NCI-H510A (cell line): ENCODE measurements around the gene ZSCAN10.

ENCODE experiments used
- DNase-seq: peaks from one replicate; lab custom pipeline; 2025; lab: John Stamatoyannopoulos, UW

Gene ZSCAN10

DNA sequence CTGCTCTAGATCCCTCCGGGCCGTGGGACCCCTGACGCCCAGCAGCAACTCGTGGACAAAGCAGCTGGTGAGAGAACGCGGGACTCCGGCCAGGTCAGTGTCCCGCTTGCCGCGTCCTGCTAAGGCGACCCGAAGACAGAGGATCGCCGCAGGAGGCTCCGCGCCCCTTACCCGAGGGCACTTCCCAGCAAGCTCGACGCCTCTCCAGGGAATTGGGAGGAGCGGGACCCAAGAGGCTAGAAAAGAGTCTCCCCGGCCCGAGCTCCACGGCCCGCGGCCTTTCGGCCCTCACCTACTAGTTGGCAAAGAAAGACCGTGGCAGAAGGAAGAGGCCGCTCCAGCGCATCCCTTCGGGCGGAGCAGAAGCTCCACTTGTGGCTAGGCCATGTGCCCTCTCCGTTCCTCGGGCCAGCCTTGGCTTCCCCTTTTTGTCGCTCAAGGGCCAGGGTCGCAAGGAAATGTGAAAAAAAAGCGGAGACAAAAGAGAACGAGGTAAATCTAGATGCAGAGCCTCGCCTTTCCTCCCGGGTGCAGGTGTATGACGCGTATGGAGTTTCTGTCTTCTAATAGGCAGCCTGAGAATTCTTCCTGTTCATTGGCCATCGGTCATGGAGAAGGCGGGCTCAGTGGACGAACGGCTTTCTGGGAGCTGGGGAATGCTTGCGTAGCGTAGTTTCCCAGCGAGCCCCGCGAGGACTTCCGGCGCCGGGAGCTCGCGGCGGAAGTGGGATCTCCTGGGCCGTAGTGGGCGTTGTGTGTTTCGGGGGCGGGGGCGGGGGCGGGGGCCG lies 35.4 kb upstream of the ZSCAN10 start, which contains the start of gene ZNF213:
Gene ZNF213, plus strand, starts transcription at position 692 of the 788 bp plus-strand sequence. CDS start 2,252 bp downstream, outside the sequence.
- peak; percentile 90 for DNase-seq

DNA sequence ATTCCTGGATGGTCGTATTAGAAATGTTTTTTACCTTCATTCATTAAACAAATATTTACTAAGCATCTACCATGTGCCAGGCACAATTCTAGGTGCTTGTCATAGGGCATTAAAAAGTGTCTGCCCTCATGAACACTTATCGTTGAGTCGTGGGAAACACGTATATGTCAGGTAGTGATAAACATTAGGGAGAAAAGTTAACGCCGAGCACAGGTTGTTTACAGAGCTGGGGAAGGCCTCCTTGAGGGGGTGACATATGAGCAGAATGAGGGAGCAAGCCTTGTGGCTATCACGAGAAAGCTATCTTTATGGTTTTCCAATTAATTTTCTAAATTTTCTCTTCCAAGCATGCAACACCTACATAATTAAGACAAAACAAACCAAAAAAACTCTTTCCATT lies 34.8 kb upstream of the ZSCAN10 start:
- DNase-seq: no peak

DNA sequence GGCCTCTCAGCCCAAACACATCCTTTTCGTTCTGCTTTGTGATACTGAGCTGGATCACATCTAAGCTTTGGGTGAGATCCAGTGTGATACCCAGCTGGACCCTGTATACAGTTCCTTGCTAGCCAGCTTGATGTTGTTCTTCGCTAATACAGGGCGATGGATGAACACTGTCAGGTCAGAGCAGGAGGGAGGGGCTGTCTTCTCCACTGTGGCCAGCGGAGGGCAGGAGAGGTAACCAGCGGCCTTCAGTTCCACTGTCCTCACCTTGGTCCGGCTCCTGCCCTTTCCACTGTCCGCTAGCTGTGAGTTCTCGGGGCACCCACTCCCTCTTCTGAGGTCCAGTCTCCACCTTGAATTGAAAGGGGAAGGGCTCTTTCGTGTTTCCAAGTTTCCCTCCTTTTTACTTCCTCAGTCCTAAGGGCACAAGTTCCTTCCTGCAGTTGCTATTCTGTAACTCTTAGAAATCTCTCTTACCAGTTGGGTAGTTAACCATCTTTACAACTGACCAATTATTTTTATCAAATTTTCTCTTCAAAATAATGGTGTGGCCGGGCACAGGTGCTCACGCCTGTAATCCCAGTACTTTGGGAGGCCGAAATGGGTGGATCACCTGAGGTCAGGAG lies 32.8 kb upstream of the ZSCAN10 start:
- DNase-seq: no peak

DNA sequence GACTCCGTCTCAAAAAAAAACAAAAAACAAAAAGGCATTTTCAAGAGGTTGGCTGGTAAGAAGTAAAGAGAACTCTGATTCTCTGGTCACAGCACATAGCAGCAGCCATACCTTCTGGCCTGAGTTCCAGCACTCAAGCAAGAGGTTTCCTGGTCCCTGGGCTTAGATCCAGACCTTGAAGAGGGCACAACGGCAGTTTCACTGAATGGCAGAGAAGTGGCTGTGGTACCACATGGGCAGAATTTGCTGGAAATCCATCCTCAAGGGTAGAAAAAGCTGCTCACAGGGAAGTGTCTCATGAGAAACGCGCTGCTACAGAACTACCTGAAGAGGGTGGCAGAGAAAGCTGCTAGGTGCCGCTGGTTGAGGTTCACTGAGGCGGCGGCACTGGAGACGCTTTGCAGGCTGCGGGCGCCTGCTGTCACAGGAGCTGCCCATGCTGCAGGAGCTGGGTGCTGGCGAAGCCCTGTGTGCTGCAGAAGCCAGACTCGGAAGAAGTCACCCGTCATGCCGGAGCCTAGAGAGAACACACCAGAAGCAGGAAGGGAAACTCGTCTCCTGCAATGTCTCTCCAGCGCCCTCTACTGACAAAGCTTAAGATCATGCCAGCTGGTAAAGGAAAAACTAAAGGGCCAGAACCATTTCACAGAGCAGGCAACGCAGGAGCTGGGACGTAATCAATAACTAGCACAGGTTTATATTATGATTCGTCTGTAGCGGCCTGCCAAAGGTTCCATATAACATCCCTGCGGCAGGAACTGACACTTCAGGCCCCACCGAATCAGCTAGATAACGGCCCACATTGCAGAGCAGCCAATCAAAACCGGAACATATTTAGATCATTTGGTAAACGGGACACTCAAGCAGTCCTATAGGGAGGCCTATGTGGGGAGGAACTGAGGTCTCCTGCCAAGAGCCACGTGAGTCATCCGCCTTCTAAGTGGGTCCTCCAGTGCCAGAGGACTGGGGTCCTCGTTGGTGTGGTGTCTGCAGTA lies 30.3 kb upstream of the ZSCAN10 start:
- DNase-seq: peak; percentile 38

DNA sequence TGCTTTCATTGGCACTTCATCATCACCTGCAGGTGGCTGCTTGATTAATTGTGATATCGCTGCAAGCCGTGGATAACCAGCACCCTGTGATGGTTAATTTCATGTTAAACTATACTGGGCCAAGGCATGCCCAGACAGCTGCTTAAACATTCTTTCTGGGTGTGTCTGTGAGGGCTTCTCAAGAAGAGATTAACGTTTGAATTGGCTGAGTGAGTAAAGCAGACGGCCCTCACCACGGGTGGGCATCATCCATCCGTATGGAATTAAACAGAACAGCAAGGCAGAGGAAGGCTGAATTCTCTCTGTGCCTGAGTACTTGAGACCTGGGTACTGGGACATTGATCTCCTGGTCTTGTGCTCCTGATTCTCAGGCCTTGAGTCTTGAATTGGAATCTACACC lies 28.7 kb upstream of the ZSCAN10 start:
- DNase-seq: no peak

DNA sequence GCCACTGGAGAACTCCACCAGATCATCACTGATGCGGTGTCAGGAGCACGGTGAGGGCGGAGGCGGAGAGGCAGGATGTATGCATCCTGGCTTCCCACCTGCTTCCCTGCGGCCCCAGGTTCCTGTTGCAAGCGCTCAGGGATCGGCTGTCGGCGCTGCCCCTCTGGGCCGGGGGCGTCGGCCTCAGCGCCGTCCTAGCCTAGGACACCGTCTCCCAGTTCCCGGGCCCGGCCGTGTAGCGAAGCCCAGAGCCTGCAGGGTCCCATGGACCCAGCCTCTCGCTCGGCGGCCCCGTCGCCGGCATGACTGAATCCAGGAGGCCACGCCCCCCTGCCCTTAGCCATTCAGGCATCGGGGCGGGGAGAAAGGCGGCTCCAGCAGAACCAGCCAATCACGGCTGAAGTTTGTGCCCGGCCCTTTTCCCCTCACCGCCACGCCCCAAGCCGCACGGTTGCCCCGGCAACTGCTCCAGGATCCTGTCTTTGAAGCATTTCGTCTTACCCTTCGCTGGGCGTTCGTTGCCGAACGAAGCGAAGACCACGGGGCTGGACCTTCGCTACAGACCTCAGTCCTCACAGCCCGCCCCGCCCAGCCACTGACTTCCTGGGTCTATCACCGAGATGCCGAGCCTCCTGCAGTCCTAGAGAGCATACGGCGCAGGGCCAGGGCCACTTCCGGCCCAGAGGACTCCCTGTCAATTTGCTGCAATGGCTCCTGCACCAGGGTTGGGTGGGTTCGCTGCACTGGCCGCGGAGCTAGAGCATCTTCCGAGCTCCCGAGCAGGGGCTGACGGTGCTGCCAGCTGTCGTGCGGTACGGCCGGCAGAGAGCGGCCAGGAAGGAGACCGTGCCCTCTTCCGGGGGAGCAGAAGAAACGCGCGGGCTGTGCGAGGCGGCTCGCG lies 25.1 kb upstream of the ZSCAN10 start:
- peak; percentile 85 for DNase-seq

DNA sequence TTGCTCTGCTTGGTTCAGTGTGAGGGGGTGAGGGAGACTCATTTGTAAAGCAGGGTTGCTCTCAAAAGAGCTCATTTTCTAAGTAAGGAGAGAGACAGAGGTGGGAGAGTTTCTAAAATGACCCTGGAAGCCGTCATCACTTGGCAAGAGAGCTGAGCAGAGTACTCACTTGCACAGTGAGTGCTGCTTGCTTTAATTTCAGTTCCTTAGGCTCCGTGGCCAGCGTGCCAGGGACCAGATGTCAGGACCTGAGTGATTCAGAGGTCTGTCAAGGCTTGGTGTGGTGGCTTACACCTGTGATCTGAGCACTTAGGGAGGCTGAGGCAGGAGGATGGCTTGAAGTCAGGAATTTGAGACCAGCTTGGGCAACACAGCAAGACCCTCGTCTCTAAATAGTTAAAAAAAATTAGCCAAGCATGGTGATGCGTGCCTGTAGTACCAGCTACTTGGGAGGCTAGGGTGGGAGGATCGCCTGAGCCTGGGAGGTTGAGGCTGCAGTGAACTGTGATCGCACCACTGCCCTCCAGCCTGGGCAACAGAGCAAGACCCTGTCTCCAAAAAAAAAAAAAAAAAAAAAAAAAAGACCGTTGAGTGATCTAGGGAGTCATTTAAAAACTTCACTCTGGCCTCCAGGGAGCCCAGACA lies 24.0 kb upstream of the ZSCAN10 start:
- DNase-seq: no peak

DNA sequence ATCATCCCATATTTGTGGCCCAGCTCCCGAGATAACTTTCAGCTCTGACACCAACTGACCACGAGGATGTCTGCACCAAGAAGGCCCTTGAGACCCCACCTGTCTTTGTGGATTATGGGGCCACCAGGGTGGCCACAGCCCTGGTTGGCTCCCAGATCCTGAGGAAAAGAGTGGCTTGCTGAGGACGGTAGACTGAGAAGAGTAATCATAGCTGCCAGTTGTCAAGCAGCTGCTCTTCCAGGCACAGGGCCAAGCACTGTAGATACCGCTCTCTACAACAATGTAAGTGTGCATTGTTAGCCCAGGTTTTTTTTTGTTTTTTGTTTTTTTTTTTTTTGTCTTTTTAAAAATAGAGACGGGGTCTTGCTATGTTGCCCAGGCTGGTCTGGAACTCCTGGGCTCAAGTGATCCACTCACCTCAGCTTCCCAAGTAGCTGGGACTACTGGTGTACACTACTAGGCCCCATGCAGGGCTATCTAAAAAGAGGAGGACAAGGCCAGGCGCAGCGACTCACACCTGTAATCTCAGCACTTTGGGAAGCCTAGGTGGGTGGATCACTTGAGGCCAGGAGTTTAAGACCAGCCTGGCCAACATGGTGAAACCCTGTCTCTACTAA lies 22.9 kb upstream of the ZSCAN10 start:
- DNase-seq: no peak

DNA sequence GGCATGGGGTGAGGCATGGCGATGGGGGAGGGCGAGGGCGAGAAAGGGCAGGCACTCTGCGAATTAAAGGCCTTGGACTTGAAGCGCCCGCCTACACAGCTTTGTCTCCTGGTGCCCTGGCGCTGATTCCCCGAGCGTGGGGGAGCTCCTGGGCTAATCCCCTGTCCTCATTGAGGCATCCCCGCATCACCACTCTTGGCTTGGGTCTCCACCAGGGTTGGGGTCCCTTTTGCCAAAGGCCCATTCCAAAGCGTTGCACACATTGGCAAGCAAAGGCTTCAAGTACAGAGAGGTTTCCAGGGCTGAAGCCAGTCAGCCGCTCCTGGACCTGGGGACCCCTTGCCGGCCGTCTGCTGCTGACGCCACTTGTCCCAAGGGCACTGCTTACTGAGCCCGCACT lies 21.3 kb upstream of the ZSCAN10 start:
- DNase-seq: no peak

DNA sequence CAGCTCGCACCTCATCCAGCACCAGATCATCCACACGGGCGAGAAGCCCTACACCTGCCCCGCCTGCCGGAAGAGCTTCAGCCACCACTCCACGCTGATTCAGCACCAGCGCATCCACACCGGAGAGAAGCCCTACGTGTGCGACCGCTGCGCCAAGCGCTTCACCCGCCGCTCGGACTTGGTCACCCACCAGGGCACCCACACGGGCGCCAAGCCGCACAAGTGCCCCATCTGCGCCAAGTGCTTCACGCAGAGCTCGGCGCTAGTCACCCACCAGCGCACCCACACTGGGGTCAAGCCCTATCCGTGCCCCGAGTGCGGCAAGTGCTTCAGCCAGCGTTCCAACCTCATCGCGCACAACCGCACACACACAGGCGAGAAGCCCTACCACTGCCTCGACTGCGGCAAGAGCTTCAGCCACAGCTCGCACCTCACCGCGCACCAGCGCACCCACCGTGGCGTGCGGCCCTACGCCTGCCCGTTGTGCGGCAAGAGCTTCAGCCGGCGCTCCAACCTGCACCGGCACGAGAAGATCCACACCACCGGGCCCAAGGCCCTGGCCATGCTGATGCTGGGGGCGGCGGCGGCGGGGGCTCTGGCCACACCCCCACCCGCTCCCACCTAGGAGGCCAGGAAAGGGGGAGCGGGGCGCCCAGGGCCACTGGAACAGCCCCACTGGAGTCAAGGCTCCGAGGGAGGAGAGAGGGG lies 20.8 kb upstream of the ZSCAN10 start:
- no peak for DNase-seq

DNA sequence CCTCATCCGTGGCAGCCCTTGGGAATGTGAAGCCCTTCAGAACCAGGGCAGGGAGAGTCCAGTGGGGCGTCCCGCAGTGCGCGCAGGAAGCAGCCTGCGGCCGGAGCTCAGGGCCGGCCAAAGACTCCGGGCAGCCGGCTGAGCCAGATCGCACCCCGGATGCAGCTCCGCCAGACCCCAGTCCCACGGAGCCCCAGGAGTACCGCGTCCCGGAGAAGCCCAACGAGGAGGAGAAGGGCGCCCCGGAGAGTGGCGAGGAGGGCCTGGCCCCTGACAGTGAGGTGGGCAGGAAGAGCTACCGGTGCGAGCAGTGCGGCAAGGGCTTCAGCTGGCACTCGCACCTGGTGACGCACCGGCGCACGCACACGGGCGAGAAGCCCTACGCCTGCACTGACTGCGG lies 20.2 kb upstream of the ZSCAN10 start:
- DNase-seq: no peak

DNA sequence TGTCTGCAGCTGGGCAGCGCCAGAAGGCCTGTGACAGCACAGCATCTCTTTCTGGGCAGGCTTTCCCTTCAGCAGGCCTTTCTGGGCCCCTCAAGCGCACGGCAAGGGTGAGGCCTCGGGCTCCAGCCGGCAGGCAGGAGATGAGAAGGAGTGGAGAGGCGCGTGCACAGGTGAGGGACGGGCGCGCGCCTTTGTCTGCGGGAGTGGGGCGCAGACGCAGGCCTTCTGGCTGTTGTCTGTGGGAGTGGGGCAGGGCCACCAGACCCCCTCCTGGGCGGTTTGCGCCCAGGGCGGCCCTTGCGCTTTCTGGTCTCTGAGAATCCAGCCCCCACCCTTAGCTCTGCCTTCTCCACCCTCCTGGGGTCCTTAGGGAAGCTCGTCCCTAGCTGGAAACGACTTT lies 19.8 kb upstream of the ZSCAN10 start:
- no peak for DNase-seq

DNA sequence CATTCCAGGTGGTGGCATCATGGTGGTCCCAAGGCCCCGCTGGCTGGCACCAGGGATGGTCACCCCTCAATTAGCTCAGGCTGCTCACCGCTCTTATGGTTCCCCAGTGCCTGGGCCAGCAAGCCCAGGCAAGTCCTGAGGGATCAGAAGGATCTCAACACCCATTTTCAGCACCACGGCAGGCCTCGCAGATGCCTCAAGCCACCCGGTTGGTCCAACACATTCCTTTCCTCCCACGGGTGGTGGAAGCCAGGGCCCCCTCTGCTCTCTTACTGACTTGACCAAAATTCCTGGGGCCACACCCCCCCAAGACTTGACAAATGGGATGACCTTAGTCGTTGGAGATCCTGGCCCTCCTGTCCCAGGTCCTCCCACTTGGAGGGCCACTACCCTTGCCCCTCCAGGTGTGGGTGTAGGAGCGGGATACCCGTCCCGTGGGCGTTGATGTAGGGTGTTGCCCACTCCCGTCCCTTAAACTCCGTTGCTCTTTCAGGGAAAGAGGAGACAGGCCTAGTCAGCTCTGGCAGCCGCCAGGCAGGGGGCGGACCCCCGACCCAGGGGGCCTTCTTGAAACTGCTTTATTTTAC lies 19.2 kb upstream of the ZSCAN10 start:
- no peak for DNase-seq

DNA sequence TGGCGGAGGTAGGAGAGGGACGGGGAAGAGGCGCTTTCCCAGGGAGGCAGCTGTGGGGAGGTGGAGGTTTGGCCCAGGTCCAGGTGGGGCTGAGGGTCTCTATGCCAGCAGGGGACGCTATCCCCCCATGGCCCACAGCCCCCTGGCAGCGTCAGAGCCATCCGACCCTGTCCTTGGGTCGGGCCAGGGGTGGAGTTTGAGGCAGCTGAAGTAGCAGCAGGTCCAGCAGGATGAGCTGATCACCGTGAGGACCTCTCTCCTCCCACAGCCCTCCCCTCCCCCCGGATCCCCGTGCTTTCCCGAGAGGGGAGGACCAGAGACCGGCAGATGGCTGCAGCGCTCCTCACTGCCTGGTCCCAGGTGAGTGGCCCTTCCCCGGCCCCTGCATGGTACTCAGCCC lies 16.5 kb upstream of the ZSCAN10 start:
- no peak for DNase-seq

DNA sequence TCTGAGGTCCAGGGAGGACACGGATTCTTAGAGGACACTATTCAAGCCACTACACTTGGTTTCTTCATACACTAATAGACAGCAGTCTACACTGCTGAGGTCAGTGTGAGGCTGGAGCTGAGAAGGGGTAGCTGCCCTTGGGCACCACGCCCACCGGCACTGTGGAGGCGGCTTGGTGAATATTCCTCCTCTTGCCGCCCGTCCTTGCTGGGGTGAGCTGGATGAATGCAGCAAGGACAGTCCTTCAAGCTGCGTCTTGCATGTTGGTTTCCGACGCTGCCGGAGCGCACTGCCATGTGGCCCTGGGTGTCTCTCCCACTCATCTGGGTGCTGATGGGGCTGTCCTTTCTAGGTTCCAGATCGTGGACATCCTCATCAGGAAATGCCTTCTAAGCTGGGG lies 15.9 kb upstream of the ZSCAN10 start:
- no peak for DNase-seq

DNA sequence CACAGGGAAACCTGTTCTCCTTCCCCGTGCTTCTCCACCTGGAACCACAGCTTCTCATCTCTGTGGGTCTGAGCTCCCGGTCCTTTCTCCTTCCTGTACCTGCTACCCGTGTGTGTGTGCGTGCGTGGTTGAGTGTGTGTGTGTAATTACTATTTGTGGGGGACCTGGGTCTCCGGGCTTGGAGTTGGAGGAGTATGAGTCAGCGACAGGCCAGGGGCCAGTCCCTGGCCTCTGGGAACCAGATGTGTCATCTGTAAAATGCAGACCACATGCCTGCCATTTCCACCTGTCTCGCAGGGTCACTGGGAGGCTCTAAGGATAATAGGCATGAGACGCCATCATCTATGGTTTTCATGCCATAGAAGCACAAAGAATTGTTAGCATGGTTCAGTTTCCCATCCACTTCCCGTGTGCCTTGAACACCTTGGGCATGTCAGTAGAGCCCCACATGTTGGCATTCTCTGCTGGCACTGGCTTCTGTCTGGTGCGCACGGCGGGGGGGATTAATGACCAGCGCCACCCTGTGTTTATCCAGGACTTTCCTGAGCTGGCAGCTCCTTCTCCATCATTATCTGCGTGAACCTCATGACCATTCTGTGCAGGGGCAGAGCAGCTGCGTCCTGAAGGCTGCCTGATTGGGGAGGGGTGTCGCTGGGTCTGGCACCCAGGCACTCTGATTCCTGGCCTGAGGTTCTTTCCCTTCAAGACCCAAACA lies 14.8 kb upstream of the ZSCAN10 start:
- DNase-seq: no peak

DNA sequence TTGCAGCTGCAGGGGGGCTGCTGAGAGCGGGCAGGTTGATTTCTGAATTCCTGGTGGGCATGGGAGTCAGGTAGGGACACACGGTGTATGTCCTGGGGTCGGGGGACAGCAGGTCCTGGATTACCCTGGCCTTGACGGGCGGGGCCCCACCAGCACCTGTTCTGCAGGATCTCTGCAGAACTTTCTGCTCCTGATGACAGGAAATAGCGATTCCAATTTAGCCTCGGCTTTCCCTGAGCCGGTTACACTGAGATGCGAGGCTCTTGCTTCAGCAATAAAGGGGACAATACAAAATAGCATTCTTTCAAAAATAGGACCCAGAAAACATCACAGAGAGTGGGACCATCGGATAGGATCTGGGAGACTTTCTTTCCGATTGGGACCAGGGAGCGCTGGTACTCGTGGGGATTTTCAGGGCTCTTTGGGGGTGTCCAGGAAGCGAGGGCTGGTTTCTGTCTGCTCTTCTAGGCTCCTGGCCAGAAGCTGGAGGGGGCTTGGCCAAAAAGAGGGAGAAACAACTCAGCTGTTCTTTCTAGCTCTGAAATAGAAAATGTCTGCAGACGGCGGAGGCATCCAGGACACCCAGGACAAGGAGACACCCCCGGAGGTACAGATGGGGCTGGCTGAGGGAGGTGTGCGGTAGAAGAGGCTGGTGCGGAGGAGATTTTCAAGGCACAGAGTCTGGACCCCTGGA lies 13.9 kb upstream of the ZSCAN10 start:
- no peak for DNase-seq
